NCI-H2196 treated with DMSO at 0.1 percent for 48 hours (cell line): ENCODE measurements around the gene GOLGA3.
A peak's percentile ranks its signal among the peaks of the same experiment; 100 is the strongest.
"Not testable (repeated sequence)": the region's sequence is repeated elsewhere in the genome, so short reads cannot be mapped to it uniquely, and the experiment has no call there.

Source experiments
- DNase-seq: peaks from one replicate; lab custom pipeline; 2025; ENCODE audit not compliant: unreplicated experiment; lab: John Stamatoyannopoulos, UW

Gene GOLGA3

DNA sequence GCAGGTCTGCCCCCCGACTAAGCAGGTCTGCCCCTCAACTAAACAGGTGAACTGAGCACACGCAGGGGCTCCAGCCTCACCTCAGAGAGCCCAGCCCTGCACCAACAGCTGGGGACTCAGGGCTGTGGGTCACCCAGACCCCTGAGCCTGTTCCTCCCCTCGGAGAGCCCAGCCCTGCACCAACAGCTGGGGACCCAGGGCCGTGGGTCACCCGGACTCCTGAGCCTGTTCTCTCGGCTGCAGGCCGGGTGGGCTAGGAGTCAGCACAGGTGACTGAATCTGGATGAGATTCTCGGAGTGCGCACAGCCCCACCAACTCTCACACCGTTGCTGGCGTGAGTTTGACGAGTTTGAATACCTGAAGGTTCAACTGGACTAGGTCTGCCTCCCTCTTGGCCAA lies 46.7 kb downstream of the GOLGA3 start:
- DNase-seq: no peak

DNA sequence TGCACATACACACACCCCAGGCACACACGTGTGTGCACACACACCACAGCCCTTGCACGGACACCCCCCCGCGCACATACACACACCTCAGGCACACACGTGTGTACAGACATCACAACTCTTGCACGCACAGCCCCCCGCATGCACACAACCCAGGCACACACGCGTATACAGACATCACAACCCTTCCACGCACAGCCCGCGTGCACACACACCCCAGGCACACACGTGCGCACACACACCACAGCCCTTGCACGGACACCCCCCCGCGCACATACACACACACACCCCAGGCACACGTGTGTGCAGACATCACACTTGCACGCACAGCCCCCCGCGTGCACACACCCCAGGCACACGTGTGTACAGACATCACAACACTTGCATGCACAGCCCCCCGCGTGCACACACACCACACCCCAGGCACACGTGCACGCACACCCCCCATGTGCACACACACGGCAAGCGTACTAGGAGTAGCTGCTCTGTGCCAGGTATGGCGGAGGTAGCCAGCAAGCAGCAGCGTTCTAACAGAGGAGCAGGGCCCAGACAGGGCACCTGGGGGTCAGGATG lies 48.8 kb downstream of the GOLGA3 start:
- no peak for DNase-seq

DNA sequence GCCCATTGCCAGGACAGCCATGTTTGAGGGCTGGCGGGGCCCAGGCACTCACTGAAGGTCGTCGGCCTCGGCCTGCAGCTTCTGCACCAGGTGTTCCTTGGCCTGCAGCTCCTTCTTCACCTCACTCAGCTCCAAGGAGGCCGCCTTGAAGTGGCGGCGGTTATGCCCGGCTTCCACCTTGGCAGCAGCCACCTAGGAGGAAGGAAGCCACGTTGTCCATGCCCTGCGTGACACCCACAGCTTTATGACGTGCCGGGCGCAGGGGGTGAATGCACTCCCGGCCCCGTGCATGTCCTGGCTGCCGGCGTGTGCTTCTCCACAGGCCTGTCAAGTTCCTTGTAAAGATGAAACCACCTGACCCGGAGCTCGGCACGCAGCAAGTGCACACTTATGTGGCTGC lies 51.1 kb downstream of the GOLGA3 start:
- DNase-seq: no peak

DNA sequence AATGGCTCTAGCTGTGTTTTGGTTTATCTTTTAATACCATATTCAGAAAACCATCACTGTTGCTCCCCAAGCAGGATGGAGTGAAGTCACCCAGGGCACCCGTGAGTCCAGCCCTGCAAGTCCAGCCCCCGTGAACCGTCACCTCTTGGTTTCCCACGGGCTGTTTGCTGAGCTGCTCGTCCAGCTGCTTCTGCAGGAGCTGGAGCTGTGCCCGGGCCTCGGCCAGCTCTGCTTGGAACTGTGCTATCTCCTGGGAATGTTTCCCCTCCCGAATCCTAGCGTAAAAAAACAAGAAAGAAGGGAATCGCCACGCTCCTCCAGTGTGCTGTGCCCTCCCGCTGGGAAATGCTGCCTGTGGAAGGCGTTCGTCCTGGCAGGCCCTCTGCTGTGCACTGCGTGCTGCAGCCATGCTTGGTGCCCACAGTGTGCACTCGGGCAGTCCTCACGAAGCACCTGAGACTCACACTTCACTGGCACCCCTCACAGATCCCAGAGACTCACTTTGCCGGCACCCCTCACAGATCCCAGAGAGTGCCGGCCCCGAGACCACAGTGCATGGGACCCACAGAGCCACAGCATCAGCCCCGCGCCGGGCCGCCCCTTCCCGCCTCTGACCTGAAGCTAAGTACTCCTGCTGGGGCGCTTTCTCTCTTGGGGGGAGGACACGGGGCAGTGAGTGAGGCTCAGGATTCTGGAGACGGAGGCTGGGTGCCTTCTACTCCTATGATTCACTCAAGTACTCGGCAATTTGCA lies 51.7 kb downstream of the GOLGA3 start:
- DNase-seq: no peak

DNA sequence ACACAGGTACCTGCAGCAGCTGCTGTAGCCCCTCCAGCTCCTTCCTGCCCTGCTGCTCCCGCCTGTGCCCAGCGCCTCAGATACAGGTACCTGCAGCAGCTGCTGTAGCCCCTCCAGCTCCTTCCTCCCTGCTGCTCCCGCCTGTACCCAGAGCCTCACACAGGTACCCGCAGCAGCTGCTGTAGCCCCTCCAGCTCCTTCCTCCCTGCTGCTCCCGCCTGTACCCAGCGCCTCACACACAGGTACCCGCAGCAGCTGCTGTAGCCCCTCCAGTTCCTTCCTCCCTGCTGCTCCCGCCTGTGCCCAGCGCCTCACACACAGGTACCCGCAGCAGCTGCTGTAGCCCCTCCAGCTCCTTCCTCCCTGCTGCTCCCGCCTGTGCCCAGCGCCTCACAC lies 52.4 kb downstream of the GOLGA3 start:
- DNase-seq: not testable (repeated sequence)

DNA sequence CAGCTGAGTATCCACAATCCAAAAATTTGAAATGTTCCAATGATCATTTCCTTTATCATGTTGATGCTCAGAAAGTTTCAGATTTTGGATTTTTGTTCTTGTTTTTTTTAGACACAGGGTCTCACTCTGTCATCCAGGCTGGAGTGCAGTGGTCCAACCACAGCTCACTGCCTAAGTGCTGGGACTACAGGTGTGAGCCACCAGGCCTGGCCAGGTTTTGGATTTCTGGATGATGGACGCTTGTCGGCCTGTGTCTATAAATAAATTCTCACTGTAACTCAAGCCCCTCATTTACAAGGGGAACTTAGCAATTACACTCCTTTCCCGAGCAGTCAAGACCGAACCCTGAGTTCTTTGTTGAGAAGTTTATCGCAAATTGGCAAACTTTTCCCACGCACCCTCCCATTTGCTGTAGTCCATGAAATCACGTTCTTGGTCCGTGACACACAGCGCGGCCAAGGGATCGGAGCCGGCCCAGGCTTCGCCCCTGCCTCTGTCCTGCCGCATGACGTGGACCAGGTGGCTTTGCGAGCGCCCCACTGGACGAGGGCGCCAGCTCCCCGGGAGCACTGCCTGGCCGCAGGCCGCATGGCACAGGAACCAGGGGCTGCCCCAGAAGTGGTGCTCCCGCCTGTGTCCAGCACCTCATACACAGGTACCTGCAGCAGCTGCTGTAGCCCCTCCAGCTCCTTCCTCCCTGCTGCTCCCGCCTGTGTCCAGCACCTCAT lies 53.0 kb downstream of the GOLGA3 start:
- DNase-seq: no peak

DNA sequence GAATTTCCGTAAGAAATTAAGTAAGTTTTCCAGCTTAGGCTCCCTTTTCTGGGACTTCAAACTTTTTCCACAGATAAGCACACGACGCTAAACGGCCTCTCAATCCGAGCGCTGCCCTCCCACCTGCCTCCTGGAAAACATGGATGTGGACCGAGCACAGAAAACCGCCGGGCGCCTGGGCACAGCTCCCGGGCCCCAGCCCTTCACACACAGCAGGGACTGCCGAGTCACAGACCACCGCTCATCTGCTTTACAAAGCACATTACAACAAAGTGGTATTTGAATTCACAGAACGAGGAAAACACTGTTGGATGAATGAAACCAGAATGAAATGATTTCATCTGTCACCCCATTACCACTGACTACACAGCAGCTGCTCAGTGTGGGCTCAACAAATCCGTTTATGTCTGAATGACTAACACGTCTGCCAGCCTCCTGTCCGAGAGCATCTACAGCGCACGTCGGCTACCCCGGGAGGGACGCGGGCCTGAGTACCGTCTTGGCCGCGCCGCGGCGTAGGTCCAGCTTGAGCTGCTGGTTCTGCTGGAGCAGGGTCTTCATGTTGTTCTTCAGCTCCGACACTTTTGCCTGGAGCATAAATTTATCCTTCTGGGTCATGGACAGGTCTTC lies 53.9 kb downstream of the GOLGA3 start:
- DNase-seq: no peak

DNA sequence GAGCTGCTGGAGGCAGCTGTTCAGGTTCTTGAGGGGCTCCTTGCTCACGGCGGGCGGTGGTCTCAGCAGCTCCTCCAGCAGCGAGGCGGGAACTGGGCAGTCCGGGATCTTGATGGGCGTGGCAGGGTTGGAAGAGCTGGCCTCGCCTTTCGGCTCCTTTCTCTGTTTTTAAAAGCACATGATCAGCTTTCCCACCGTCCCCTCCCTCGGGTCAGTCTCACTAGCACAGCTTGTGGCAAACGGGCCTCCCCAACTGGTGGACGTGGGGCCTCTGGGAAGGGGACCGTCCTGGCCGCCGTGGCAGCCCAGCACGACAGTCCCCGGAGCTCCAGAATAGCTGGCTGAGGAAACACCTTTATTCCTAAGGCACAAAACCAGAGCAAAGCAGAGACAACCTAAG lies 54.5 kb downstream of the GOLGA3 start:
- no peak for DNase-seq

DNA sequence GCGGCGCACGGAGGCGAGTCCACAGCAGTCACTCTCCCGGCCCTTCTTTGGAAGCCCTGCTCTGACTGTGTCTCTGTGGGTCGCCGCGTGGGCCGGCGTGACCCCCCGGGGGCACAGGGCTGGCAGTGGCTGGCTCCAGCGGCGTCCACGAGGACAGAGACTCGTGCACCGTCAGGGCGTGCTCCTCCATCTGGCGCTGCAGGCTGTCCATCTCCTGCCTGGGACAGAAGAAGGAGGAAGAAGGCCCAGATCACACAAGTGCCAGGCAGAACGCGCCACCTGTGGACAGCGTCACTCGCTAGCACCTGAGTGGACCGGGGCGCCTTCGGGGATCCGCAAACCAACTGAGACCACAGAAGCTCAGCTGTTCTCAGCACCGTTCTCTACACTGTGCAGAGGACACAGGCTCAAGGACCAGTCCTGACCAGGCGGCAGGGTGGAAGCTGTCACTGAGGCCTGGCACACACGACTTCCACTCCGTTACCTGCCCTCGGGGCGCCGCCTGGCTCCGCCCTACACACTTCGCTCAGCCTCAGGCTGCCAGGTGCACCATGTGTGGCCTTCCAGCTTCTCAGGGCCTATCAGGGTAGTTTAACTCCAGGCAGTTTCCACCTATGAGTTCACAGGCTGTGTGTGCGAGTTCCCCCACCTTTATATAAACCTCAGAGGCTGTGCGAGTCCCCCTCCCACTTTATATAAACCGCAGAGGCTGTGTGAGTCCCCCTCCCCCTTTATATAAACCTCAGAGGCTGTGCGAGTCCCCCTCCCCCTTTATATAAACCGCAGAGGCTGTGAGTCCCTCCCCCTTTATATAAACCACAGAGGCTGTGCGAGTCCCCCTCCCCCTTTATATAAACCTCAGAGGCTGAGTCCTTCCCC lies 55.4 kb downstream of the GOLGA3 start:
- DNase-seq: no peak

DNA sequence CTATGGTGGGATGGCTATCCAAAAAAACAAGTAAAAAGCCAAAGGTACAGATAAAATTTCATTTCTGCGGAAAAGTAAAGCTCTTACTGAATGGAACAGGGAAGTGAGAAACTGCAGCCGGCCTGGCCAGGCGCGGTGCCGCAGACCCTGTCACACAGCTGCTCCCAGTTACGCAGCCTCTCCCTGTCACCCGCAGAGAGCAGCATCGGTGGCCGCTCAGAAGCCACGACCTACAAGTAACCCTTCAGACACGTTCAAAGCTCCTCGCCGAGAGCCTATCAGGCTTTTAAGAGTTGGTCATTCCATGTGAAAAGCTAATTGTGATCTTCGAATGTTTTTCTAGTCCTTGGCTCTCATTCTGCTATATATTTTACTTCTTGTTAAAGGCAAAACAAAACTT lies 56.1 kb downstream of the GOLGA3 start:
- DNase-seq: no peak

DNA sequence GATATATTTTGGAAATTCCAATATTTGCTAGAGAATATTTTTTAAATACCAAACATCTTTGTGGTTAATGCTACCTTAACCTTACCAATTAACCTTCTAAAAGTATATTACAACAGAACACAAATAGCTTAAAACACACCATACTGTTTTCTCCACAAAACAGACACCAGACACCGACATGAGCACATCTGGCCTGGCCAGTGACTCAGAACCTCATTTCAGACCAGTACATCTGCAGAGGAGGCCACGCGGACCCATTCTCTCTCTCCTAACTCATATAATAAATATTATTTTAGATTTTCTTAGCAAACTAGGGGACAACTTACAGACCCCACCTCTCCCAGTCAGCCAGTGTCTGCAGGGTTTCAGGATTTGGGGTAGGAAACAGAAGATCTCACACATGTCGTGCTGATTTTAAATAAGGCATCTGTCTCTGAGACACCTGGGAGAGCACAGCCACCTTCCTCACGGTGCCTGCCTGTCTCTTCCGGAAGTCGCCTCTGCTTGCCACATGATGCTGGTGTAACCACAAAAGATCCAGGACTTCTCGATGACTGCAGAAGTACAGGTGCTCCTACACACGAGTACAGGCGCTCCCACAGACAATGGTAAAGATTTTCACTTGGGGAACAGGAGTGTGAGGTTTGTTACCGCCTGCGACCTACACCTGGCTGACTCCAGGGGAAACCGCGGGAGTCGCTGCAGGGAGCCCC lies 57.4 kb downstream of the GOLGA3 start:
- no peak for DNase-seq

DNA sequence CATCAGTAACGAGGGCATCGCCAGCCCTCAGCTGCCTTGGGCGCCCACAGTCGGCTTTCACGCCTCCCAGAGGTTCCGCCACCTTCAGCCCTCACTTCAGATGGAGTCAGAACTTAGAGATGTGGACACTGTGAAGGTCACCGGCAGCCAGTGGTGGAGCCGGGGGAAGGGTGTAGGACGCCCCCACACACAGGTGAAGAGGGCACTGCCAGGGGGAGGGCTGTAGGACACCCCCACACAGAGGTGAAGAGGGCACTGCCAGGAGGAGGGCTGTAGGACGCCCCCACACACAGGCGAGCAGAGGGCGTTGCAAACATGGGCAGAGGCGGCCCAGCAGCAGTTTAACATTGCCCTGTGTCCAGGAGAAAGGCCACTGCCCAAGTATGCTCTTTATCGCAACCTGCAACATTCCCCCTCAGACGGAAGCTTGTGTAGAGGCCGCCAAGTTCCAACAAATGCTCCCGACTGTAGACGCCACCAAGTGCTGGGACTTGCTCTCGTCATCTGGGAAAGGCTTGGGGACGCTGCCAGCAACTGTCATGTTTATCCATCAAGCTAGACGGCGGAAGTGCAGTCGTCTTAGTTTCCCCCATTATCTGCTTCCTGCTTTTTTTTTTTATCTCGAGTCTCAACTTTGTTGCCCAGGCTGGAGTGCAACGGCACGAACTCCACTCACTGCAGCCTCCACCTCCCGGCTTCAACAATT lies 62.1 kb downstream of the GOLGA3 start:
- no peak for DNase-seq

DNA sequence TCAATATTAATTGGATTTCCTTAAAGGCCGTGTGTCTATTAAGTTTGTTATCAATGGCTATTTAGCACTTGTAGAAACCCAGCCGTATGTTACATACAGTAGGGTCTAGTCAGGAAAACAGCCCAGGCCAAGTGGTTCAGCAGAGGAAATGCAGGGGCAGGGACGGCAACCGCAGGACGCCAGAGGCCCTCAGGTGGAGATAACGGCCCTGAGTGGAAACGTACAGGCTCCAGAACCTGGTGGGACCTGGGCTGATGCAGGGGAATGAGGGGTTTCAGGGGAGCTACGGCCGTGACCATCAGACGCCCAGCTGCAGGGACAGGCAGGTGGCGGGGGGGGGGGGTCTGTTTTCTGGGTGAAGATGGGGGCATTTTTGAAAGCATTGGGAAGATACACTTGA lies 63.3 kb downstream of the GOLGA3 start:
- no peak for DNase-seq

DNA sequence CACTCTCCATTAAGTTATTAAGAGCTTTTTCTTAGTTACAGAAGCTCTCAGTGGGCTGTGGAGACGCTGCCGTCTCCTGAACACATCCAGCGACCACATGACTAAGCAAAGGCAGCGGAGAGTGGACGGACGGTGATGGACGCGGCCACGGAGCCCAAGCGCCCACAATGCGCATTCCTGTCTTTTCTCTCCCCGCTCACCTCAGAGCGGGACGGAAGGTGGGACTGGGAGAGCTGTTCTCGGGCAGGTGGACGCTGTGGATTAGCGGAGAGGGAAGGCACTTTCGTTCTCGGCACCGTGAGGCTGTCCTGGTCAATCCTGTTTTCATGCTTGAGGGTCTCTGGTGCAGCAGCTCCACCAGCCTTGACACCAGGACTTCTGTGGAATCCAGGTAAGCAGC lies 64.4 kb downstream of the GOLGA3 start:
- DNase-seq: no peak

DNA sequence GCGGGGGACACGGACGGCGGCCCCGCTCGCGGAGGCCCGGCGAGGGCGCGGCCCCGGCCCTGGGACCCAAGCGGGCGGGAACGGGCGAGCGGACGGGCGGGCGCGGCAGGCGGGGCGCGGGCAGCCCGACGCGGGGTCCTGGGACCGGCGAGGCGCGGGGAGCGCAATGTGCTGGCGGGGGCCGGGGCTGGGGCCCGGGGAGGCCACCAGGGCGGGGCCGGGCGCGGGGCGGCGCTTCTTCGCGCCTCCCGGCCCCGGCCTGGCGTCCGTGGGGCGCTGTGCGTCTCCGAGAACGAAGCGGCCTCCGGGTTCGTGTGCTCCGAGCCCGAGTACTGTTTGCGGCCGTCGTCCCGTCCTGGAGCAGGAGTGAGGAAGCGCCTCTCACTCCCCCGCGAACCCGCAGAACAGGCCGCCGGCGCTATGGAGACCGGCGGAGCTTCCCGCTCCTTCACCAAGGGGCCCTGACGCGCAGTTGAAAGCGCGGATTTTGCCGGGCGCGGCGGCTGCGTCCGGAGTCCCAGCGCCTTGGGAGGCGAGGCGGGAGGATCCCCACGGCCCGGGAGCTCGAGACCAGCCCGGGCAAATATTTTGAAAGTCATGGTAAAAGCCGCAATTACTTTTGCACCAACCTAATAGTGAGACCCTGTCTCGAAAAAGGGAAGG lies 66.6 kb downstream of the GOLGA3 start:
- peak; percentile 70 for DNase-seq

DNA sequence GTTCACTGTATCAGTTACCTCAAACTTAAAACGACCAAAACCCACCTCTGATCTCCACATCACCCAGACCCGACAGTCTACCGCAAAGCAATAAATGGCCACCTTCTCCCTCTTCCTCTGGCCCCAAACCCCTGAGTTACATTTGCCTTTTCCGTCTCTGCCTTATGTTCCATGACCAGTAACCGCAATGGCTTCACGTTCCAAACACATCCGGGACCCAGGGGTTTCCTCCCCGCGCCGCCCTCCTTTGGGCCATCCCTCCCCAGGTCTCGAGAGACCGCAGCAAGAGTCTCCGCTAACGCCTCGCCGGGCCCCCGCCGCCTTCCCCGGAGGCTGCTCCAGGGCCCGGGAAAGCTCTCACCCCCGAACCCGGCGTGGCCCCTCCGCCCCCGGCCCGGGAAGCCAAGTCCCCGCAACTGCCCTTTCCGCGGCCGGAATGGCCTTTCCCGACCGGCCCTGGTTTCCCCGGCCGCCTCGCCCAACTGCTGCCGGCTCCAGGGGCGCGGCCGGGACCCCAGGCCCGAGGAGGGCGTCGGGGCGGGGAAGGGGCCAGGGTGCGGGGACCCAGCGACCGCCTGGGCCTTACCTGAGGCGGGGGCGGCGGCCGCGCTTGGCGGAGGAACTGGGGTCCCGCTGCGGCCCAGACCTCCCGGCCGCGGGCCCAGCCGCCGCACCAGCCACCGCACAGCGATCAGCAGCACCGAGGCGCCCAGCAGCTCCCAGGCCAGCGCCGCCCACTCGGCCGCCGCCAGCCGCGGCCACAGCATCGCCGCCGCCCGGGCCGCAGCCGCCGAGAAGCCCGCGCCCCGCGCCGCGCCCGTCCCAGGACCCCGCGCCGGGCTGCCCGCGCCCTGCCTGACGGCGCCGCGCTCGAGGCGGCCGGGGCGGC lies 67.4 kb downstream of the GOLGA3 start, which contains the start of gene ANKLE2:
TSS of gene ANKLE2 (minus strand) at position 801 of the 889 bp plus-strand sequence. CDS start at position 767, 34 bp downstream.
- no peak for DNase-seq

DNA sequence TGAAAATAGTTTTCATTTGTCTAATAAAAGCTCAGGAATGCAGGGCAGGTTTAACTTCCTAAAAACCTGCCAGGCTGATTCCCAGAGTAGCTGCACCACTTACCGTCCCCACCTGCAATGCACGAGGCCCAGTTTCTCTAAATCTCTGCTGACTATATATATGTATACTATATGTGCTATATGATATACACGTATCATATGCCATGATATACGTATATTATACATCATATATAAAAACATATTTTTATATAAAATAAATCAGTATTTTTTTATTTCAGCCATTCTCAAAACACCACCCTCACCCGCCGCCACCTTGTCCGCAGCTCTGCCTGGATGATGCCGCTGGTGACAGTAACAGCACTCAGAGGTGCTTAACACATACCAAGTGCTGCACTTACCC lies 69.3 kb downstream of the GOLGA3 start:
- no peak for DNase-seq

DNA sequence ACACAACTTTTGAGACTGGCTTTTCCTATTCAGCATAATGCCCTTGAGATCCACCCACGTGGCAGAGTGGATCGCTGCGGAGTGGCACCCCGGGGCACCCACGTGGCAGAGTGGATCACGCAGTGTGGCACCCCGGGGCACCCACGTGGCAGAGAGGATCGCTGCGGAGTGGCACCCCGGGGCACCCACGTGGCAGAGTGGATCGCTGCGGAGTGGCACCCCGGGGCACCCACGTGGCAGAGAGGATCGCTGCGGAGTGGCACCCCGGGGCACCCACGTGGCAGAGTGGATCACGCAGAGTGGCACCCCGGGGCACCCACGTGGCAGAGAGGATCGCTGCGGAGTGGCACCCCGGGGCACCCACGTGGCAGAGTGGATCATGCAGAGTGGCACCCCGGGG lies 69.8 kb downstream of the GOLGA3 start:
- not testable (repeated sequence) for DNase-seq
